Stimulated activated CD8-positive, alpha-beta memory T cell treated with anti-CD3 and anti-CD28 coated beads, Interleukin-15, amount 100 ng/mL, for 4 hours (primary cell): ENCODE results near the gene ANKRD13D.

Source experiments
- DNase-seq, 2 donors: peaks; one replicate each; pipeline ENCODE4 v3.0.0-alpha.2; 2020; ENCODE audit warnings: low read depth in 2 of 2

The ANKRD13D gene

GRCh38 chr11:67302571-67303131 is 13.5 kb downstream of the ANKRD13D start:
- DNase-seq = no peak

GRCh38 chr11:67303132-67303834 is 14.2 kb downstream of the ANKRD13D start, which contains the start of gene SSH3:
SSH3 (plus strand) TSS chr11:67303530; CDS start chr11:67303626, 96 bp downstream.
- DNase-seq = no peak

GRCh38 chr11:67303835-67304411 is 14.8 kb downstream of the ANKRD13D start:
- no peak for DNase-seq

- no peak for DNase-seq
These were observed 15.5 kb downstream of the ANKRD13D start for GRCh38 chr11:67304511-67305113.

- no peak for DNase-seq
These were observed 17.9 kb downstream of the ANKRD13D start for GRCh38 chr11:67306769-67307544.

- no peak for DNase-seq
These were observed 18.5 kb downstream of the ANKRD13D start for GRCh38 chr11:67307545-67308001.

- no peak for DNase-seq
These were observed 19.1 kb downstream of the ANKRD13D start for GRCh38 chr11:67308031-67308866.

- DNase-seq = no peak
These were observed 20.1 kb downstream of the ANKRD13D start for GRCh38 chr11:67309166-67309565.

GRCh38 chr11:67309661-67310061 is 20.6 kb downstream of the ANKRD13D start:
- DNase-seq = no peak

- DNase-seq = no peak
These were observed 21.3 kb downstream of the ANKRD13D start for GRCh38 chr11:67310246-67311050.

- no peak for DNase-seq
These were observed 22.0 kb downstream of the ANKRD13D start for GRCh38 chr11:67311051-67311555.

GRCh38 chr11:67311556-67312082 is 22.5 kb downstream of the ANKRD13D start:
- DNase-seq = no peak

- DNase-seq = peak in 1 of 2 donors; percentile 46
These were observed 23.3 kb downstream of the ANKRD13D start for GRCh38 chr11:67312187-67313021.

- DNase-seq = no peak
These were observed 24.2 kb downstream of the ANKRD13D start for GRCh38 chr11:67313125-67313890.

- no peak for DNase-seq
These were observed 25.1 kb downstream of the ANKRD13D start for GRCh38 chr11:67314218-67314617.

GRCh38 chr11:67315325-67315909 is 26.3 kb downstream of the ANKRD13D start:
- no peak for DNase-seq

- DNase-seq = no peak
These were observed 27.7 kb downstream of the ANKRD13D start for GRCh38 chr11:67316882-67317204.
